Caco-2 (cell line): ENCODE measurements around the gene LAMB2. TPM values are rescaled to one million over a fixed set of nuclear protein-coding genes. Genes with fewer than 3 reads are reported as not detected.

Source experiments
- BruUV-seq: library from RNA; stranded (reverse); fragments of 400-500 nt; replicated peaks from 2 replicates; lab custom pipeline; 2021; lab: Mats Ljungman, UMichigan
- CTCF ChIA-PET: fragments of 300-600 bp; sonication (Branson Sonifier 250); formaldehyde crosslinking; loops from one replicate; lab custom pipeline; 2022; ENCODE audit warnings: antibody characterized with exemption; lab: Charles Lee
- POLR2A ChIA-PET: fragments of 300-600 bp; sonication (Branson Sonifier 250); formaldehyde crosslinking; loops from one replicate; lab custom pipeline; 2022; ENCODE audit warnings: antibody characterized with exemption; lab: Charles Lee
- DNase-seq, 2 experiments: peaks; one replicate each; pipeline versions ENCODE4 v3.0.0 to v3.0.0-alpha.2; 2020 to 2022
- H3K27me3 ChIP-seq: replicated peaks from 2 replicates; pipeline ENCODE4 v1.6.0; 2011; ENCODE audit warnings: low read length; ENCODE audit not compliant: control insufficient read depth, insufficient read depth
- H3K36me3 ChIP-seq: 2 replicates; pipeline ENCODE4 v1.5.1; 2011; ENCODE audit warnings: low read length; ENCODE audit not compliant: control insufficient read depth, insufficient read depth
- H3K4me1 ChIP-seq: fragments of 250-450 bp; sonication (Bioruptor Pico); 2 replicates; pipeline ENCODE4 v1.5.1; 2020; ENCODE audit warnings: mild to moderate bottlenecking
- H3K4me3 ChIP-seq: 2 replicates; pipeline ENCODE4 v1.5.1; 2011; ENCODE audit warnings: low read depth, mild to moderate bottlenecking, control low read depth, low read length
- H3K9me3 ChIP-seq: fragments of 250-450 bp; sonication (Bioruptor Pico); 2 replicates; pipeline ENCODE4 v1.5.1; 2020; ENCODE audit warnings: mild to moderate bottlenecking, moderate library complexity
- H3K27ac Mint-ChIP-seq: one replicate; pipeline ENCODE4 v1.8.0; 2022; ENCODE audit warnings: mixed read lengths; ENCODE audit not compliant: unreplicated experiment
- H3K27me3 Mint-ChIP-seq: one replicate; pipeline ENCODE4 v1.8.0; 2022; ENCODE audit warnings: mixed read lengths; ENCODE audit not compliant: insufficient read depth, unreplicated experiment
- H3K36me3 Mint-ChIP-seq: one replicate; pipeline ENCODE4 v1.8.0; 2022; ENCODE audit warnings: mild to moderate bottlenecking, mixed read lengths; ENCODE audit not compliant: insufficient read depth, unreplicated experiment
- H3K4me1 Mint-ChIP-seq: one replicate; pipeline ENCODE4 v1.8.0; 2022; ENCODE audit warnings: low read depth, mixed read lengths; ENCODE audit not compliant: unreplicated experiment
- H3K4me3 Mint-ChIP-seq: one replicate; pipeline ENCODE4 v1.8.0; 2022; ENCODE audit warnings: mild to moderate bottlenecking, moderate library complexity, mixed read lengths; ENCODE audit not compliant: unreplicated experiment
- H3K9me3 Mint-ChIP-seq: one replicate; pipeline ENCODE4 v1.8.0; 2022; ENCODE audit warnings: mixed read lengths; ENCODE audit not compliant: unreplicated experiment
- CTCF ChIP-seq, 2 experiments: fragments of 200-600 bp in 1 of 2; IDR thresholded peaks; 1 replicate in 1 of 2; 2 replicates in 1 of 2; pipeline versions ENCODE4 v1.5.1 to v1.8.0; 2011 to 2022; ENCODE audit warnings: antibody characterized with exemption in 1 of 2, control low read depth in 1 of 2, inconsistent platforms in 1 of 2, low read depth in 1 of 2, low read length in 1 of 2, mild to moderate bottlenecking in 1 of 2, moderate library complexity in 1 of 2; ENCODE audit not compliant: insufficient read depth in 1 of 2, severe bottlenecking in 1 of 2, unreplicated experiment in 1 of 2
- intact Hi-C: fragments of 100-400 bp; cut with micrococcal nuclease; formaldehyde crosslinking; loops from one replicate; pipeline ENCODE4 v1.10.0; 2022; ENCODE audit not compliant: unreplicated experiment
- total RNA-seq: library from RNA; stranded (reverse); gene quantifications from 2 replicates; pipeline ENCODE4 v1.2.3, GENCODE V29; 2022

LAMB2 gene
- total RNA-seq, 1 experiment from 2014 or later: 189 TPM

DNA sequence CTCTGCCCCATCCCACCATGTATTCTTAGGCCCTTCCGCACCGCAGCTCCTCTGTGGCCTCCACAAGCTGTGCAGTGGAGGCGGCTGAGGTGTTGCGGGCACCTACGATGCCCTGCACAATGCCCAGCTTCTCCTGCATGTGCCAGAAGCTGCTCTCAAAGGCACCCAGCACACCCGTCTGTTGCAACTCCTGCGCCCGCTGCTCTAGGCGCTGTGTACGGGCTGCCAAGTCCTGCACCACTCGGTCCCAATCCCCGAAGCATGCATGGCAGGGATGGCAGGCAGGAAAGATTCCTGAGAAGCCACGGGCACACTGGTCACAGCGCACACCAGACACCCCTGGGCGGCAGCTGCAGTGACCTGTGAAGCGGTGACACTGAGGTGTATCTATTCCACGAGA lies 9.2 kb downstream of the LAMB2 start:
- Mint-ChIP-seq H3K36me3 (peaks cover 23% of the 10 kb centered on the region), H3K27ac (no peak overlapping the region), H3K9me3 (no peaks in the 10 kb centered on the region), H3K27me3 (no peaks in the 10 kb centered on the region), H3K4me3 (no peak overlapping the region), H3K4me1 (no peaks in the 10 kb centered on the region)
- ChIA-PET POLR2A (no interaction called here), CTCF (no interaction called here)
- H3K36me3 ChIP-seq: peaks cover 2% of the 10 kb centered on the region; the same call in 1 of the 2 replicates
- H3K27me3 ChIP-seq: no peaks in the 10 kb centered on the region
- intact Hi-C loops: no loop called here
- no peak overlapping the region for H3K4me3 ChIP-seq
- no TSS peak for BruUV-seq
- H3K4me1 ChIP-seq: peaks cover 9% of the 10 kb centered on the region; the same call in 1 of the 2 replicates
- no peaks in the 10 kb centered on the region for H3K9me3 ChIP-seq
- no peak for TF ChIP-seq CTCF (IDR thresholded peaks at IDR 0.05; ENCODE audit: insufficient read depth in 1 of 2, low read depth in 1 of 2, low read length in 1 of 2, severe bottlenecking in 1 of 2, unreplicated experiment in 1 of 2)
- DNase-seq: no peak

- Histone ChIP-seq H3K9me3 (no peaks in the 10 kb centered on the region), H3K36me3 (peaks cover 2% of the 10 kb centered on the region; the same call in 1 of the 2 replicates), H3K27me3 (no peaks in the 10 kb centered on the region), H3K4me1 (peaks cover 9% of the 10 kb centered on the region; the same call in 1 of the 2 replicates), H3K4me3 (no peak overlapping the region)
- POLR2A ChIA-PET: no interaction called here
- H3K4me1 Mint-ChIP-seq: no peaks in the 10 kb centered on the region
- intact Hi-C loops: no loop called here
- H3K9me3 Mint-ChIP-seq: no peaks in the 10 kb centered on the region
- H3K4me3 Mint-ChIP-seq: no peak overlapping the region
- H3K27ac Mint-ChIP-seq: no peak overlapping the region
- H3K36me3 Mint-ChIP-seq: peaks cover 26% of the 10 kb centered on the region
- no TSS peak for BruUV-seq
- H3K27me3 Mint-ChIP-seq: no peaks in the 10 kb centered on the region
- DNase-seq: no peak
- CTCF ChIA-PET: no interaction called here
- no peak for TF ChIP-seq CTCF (IDR thresholded peaks at IDR 0.05; ENCODE audit: insufficient read depth in 1 of 2, low read depth in 1 of 2, low read length in 1 of 2, severe bottlenecking in 1 of 2, unreplicated experiment in 1 of 2)
Observed at GRCh38 chr3:49122886-49123545, 9.8 kb downstream of the LAMB2 start.

GRCh38 chr3:49122451-49122850 lies 10.4 kb downstream of the LAMB2 start:
- H3K27me3 Mint-ChIP-seq: no peaks in the 10 kb centered on the region
- POLR2A ChIA-PET: no interaction called here
- Histone ChIP-seq H3K36me3 (peaks cover 5% of the 10 kb centered on the region), H3K4me3 (no peak overlapping the region), H3K4me1 (peaks cover 9% of the 10 kb centered on the region; the same call in 1 of the 2 replicates), H3K27me3 (no peaks in the 10 kb centered on the region), H3K9me3 (no peaks in the 10 kb centered on the region)
- CTCF ChIA-PET: no interaction called here
- DNase-seq: no peak
- peaks cover 31% of the 10 kb centered on the region for H3K36me3 Mint-ChIP-seq
- no peak overlapping the region for H3K27ac Mint-ChIP-seq
- BruUV-seq: no TSS peak
- no peak overlapping the region for H3K4me3 Mint-ChIP-seq
- TF ChIP-seq CTCF (IDR thresholded peaks at IDR 0.05; ENCODE audit: insufficient read depth in 1 of 2, low read depth in 1 of 2, low read length in 1 of 2, severe bottlenecking in 1 of 2, unreplicated experiment in 1 of 2): no peak
- H3K4me1 Mint-ChIP-seq: no peaks in the 10 kb centered on the region
- intact Hi-C loops: no loop called here
- H3K9me3 Mint-ChIP-seq: no peaks in the 10 kb centered on the region
